Activated T-cell treated with anti-CD3 and anti-CD28 coated beads for 48 hours (primary cell): ENCODE results near the gene MREG.
A peak's percentile ranks its signal among the peaks of the same experiment; 100 is the strongest.

Experiments
- DNase-seq: peaks from one replicate; pipeline ENCODE4 v3.0.0-alpha.2; 2020; ENCODE audit warnings: low read depth

Gene MREG, protein sequence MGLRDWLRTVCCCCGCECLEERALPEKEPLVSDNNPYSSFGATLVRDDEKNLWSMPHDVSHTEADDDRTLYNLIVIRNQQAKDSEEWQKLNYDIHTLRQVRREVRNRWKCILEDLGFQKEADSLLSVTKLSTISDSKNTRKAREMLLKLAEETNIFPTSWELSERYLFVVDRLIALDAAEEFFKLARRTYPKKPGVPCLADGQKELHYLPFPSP

DNA sequence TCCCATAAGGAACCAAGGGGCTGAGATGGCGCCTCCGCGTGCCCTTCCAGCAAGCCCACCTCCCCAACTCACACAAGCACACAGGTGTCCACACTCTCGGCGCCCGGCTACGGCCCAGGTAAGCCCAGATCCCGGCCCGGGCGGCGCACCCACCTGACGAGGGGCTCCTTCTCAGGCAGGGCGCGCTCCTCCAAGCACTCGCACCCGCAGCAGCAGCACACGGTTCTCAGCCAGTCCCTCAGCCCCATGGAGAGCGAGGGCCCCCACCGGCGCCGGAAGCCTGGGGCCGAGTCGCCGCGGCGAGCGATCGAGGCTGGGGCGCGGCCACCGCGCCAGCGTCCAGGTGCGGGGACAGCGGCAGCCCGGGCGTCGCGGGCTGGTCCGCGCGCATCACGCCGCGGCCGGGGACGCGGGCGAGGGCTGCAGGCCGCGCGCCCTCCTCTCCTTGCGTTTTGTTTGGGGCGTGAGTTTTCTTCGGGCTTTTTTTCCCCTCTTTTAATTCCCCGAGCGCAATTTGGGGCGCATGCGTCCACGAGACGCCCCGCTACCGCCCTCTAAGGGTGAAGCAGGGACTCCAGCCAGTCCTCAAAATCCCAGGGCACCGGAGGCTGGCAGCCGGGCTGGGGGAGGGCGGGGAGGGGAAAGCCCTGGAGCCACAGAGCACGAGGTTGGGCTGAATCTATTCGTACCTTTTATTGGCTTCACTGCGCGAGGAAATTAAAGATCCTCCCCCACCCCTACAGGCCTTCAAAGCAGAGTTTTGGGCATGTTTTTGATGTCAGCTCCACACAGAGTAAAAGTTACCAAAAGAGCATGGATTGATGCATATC is at the start of gene MREG:
MREG (minus strand) TSS at position 472 of the 830 bp plus-strand sequence; CDS start at position 248, 224 bp downstream.
- peak; percentile 85 for DNase-seq

DNA sequence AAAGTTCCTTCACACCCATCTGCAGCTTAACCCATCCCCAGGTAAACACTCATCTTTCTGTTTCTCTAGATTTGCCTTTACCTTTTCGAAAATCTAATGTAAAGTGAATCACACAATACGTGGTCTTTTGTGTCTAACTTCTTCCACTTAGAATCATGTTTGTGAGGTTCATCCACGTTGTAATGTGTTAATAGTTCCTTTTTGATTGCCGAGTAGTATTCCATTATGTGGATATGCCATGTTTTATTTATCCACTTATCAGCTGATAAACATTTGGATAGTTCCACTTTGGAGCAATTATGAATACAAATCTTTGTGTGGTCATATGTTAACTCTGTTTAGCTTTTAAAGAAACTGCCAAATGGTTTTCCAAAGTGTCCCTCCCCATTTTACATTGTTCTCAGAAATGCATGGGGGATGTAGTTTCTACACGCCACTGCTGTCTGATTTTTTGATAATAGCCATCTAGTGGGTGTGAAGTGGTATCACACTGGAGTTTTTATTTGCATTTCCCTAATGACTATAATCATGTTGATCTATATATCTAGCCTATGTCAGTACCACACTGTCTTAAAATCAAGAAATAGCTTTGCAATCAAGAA is 46.0 kb upstream of the MREG start:
- no peak for DNase-seq

DNA sequence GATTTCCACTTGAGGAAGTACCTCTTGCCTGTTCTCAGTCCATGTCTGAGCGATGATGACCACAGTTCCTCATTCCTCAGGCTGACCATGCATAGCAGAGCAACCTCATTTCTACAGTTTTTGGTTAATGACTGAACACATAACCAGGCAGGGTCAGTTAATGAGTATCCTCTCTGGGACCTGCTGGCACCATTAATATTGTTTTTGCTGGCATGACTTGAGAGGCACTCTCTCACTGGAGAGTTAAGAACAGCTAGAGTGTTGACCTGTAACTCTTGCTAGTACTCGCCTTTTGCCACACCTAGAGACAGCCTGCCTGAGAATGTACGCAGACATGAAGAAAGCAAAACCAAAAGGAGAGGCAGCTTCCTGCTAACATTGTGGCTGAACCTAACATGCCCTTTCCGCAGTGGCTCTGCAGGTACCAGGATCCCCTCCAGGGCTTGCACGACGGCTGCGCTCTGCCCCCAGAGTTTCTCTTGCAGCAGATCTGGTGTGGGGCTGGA is 44.4 kb upstream of the MREG start:
- DNase-seq: peak; percentile 41

DNA sequence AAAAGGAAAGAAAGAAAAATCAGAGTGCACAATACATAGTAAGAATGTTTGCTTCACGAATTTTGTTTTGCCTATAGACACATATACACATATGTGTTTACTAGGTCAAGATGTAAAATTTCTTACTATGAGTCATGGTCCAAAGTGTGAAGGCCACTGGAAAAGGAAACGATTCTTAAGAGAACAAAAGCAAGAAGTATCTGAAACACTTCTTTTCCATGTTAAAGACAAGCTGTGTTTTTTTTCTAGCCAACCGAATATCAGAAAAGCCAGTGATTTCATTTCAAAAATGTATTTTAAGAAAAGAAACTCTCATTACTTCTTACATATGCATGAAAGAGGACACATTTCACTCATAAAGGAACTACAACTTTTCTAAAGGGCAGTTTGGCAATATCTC is 43.4 kb upstream of the MREG start:
- DNase-seq: no peak

DNA sequence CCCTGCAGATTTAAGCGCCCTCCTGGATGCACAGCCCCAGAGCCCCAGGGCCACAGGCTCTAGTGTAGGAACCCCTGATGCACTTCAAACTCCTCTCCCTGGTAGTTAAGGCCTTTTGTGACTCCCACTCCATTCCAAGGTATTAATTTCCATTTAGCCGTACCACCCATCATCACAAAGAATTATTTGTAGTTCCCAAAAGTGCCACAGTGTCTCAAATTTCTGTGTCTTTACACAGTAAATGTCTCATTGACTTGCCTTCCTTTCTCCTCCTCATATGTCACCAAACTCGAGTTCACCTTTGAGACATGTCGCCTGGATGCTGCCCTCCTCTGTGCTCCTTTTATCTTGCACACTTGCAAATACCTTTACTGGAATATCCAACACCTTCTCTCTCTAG is 42.3 kb upstream of the MREG start:
- DNase-seq: no peak

DNA sequence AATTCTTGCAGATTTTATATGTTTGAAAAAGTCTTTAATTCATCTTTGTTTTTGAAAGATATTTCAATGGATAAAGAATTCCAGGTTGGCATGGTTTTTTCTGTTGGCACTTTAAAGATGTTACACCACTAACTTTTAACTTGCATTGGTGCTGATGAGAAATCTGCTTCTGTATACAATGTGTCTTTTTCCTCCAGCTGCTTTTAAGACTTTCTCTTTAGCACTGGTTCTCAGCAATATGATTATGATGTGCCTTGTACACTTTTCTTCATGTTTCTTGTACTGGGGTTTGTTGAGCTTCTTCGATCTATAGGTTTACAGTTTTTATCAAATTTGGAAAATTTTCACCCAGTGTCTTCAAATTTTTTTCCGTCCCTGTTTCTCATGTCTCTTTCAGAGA is 39.1 kb upstream of the MREG start:
- DNase-seq: no peak

DNA sequence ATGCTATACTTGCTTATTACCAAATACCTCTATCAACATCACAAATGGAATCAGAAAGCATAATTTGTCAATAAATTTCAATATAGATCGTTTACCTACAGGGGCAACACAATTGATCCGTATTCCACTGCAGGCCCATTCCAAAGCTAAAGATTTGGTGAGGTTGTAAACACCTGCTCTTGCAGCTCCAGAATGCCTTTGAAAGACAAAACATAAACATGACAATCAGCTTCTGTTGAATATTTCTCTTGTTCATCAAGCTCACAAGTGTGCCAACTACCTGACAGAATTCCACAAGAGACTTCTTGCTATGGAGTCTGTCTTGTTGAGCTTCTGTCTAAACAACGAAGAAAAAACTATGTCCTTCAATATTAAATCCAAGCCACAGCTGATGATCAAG is 38.0 kb upstream of the MREG start:
- DNase-seq: no peak

DNA sequence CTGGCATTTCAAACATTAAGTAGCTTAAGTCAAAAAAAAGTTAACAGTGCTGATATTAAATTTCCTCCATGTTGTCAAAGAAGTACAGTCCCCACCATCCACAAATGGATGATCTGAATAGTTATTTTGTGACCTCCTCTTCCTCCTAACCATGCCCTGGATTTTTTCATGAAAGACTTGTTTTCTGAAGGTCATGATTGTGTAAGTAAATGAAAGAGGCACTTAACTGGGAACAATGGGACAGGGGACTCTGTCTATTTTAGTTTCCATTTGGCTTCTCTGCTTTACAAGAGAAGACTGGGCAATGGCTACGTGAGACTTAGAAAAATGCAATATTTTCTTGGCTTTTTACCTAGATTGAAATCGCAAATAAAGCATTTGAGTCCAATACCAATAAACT is 36.1 kb upstream of the MREG start:
- DNase-seq: no peak

DNA sequence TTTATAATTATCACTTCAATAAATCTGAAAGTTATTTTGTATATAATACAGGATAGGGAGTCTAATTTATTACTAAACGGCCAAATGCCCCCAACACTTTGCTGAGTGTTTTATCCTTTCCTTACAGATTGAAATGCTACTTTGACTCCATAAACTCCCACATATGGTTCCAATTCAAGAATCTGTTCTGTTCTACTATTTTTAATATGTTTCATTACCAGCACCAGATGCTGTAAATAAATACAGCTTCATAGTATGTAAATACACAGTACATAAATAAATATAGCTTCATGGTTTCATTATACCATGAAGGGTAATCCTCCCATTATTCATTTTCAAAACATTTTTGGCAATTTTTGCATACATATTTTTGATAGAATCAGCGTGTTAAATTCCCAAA is 34.0 kb upstream of the MREG start:
- DNase-seq: no peak

DNA sequence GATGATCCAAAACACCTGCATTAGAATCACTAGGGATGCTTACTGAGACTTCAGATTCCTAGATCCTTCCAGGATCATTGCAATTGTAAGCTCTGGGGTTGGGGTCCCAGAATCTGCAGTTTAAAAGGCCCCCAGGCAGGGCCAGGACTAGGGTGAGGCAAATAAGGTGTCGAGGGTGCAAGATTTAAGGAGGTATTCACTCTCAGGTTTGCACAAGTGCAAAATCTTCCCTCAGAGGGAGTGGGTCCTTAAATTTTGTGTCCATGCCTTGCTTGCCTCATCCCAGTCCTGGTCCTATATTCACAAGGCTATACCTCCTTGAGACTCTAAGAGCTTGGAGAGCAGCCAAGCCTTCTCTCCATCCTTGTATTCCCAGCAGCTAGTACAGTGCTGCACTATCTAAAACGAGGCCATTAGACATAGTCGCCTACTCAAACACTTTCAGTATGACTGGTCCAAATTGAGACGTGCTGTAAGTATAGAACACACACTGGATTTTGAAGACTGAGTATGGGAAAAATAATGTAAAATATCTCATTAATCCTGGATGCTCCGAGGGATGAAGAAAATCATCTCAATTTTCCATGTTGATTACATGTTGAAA is 31.6 kb upstream of the MREG start:
- DNase-seq: no peak

DNA sequence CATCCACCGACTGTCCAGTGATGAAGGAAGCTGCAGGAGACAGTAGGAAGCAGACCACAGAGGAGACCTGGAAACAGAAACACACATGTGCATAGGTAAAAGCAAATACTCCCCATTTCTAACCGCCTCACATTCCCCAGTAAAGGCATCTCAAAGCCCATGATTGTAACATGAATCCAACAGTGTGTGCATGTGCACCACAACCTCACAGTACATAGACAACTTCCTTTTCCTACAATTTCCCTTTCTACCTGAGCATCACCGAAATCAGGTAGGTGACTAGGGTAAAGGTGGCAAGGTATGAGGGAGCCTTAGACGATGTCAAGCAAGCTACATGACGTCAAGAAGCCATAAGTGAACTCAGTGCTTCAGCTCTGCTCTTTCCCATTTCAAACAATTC is 30.6 kb upstream of the MREG start:
- no peak for DNase-seq

DNA sequence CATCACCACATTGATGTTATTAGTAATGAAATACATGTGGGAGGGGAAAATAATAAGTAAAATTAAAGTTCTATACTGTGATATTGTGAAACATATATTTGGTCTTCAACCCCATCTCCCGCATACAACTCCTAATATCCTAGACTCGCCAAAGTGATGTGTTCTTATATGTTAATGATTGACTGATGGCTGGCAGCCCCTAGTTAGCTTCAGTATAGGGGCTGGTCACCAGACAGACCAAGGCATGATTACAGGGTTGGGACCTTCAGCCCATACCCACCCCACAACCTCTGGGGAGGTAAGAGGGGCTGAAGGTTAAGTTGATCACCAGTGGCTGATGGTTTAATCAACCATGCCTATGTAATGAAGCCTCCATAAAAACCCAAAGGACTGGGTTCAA is 28.1 kb upstream of the MREG start:
- no peak for DNase-seq

DNA sequence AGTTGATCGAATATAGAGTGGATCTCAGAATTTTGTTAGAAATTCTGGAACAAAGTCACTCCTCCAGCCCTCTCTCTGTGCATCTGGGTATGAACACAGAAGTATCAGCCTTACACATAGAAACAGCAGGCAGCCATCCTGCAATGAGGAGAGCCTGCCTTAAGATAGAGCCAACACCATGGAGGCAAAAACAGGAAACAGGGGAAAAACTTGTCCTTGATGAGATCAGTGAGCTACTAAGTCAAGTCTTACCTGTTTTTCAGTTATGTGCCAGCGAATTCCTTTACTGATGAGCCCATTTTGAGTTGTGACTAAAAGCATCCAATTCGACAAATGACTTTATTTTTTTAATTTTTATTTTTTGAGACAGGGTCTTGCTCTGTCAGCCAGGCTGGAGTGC is 26.6 kb upstream of the MREG start:
- no peak for DNase-seq

DNA sequence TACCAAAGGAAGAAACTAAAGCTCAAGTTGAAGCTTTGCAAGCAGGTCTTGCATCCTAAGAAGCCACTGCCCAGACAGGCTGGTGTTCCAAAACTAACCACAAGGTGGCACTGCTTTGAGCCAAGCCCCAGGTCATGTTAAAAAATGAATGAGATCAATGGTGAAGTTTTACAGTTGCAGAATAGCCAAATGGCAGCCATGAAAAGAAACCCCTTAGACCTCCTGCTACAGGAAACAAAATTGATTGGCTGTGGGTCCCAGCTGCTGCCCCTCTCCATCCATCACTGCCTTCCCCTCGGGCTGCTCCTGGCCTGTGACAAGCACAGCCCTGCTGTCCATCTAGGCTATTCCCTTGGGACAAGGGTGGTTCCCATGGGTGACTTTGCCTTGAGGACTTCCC is 20.7 kb upstream of the MREG start:
- DNase-seq: peak; percentile 72

DNA sequence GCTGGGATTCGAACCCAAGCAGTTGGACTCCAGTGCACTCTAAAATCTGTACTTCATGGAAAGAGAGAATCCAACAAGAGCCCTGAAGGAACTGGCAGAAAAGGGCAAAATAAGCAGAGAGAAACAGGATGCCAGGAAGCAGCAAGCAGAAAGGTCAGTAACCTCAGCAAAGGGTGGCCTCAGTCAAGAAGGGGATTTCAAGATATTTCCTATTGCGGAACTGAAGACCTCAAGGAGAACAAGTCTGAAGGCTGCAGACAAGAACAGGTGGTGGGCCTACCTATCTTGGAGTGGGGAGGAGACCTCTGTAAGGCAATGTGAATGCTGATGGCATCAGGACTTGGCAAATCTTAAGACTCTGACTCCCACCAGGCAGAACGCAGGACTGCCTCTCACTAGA is 20.1 kb upstream of the MREG start:
- no peak for DNase-seq

DNA sequence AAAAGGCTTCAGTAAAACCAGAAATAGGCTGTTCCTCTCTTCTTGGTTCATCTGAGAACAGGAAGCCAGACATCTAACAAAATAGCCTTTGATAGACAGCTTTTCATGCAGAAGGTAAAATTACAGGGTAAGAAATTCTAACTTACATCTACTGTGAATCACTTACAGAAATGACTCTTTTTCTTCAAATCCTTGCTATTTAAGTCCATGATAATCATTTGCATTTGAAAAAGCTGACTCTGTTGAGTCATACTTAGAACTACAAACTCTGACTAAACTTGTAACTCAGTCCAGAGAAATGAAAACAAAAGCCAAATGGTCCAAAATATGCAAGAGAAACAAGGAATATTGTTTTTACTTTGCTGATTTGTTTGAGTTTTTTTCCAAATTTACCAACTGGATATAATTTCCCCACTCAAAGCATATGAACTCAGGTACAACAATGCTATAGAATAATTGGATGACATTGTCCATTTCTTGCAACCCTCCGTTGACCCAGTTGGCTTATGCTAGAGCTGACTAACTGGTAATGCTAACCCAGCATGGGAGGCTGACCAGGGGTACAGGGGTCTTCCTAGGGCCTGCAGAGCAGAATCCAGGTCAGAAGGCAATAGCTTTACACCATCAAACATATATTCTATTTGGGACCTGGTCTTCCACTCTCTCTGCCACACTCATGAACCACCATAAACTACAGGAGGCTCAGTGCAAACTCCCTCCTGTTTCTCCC is 18.8 kb upstream of the MREG start:
- no peak for DNase-seq

DNA sequence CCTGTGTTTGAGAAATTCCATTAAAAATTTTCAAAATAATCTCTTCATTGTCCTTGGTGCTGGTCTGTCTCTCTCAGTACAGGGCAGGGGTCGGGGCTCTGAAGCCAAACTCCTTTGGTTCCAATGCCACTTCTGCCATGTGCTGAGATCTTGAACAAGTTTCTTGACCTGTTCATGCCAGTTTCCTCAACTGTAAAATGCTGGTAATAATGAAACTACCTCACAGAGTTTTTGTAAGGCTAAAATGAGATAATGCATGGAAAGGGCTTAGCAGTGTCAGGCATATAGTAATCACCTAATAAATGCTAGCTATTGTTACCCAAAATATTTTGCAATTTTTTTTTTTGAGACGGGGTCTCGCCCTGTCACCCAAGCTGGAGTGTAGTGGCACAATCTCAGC is 16.9 kb upstream of the MREG start:
- no peak for DNase-seq

DNA sequence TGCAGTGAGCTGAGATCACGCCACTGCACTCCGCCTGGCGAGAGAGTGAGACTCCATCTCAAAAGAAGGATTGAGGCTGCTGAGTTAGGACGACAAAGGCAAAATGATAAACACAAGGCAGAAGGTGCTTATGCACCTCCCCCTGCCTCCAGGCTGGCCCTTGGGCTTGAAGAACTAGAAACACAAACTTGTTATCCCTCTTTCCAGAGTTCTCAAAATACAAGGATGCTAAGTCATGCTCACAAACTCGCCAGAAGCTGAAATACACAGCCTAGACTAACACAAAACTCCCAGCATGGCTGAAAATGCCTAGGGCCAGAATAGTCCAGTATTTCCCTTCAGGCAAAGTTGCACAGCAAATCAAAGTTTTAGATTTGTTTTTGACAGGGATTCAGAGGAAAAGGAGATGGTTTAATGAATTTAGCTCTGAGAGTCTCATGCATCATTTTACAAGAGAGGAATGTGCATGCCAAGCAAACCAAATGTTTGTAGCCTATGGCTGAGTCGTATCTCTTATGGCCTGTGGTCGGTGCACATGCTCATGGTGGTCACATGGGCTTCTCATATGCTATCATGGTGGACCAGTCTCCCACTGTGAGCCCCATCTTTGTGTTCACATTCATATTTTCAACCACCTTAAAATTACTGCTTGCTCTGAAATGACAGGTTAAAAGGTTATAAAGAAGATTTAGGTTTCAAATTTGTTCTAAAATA is 16.2 kb upstream of the MREG start:
- no peak for DNase-seq

DNA sequence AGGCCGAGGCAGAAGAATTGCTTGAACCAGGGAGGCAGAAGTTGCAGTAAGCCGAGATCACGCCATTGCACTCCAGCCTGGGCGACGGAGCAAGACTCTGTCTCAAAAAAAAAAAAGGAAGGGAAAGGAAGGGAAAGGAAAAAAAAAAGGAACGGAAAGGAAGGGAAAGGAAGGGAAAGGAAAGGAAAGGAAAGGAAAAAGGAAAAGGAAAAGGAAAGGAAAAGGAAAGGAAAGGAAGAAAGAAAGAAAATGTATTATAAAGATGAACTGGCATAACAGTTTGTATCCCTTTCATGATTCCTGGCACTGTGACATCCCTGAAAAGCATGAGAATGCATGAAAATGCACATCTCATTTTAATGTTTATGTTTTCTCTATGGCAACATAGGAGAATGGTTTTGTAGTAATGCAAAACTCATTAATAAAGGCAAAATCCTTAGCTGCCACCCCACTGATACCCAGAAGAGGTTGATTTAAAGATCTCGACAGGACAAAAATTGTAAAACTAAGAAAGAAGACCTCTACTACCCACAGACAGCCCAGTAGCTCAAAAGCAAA is 11.5 kb upstream of the MREG start:
- no peak for DNase-seq

DNA sequence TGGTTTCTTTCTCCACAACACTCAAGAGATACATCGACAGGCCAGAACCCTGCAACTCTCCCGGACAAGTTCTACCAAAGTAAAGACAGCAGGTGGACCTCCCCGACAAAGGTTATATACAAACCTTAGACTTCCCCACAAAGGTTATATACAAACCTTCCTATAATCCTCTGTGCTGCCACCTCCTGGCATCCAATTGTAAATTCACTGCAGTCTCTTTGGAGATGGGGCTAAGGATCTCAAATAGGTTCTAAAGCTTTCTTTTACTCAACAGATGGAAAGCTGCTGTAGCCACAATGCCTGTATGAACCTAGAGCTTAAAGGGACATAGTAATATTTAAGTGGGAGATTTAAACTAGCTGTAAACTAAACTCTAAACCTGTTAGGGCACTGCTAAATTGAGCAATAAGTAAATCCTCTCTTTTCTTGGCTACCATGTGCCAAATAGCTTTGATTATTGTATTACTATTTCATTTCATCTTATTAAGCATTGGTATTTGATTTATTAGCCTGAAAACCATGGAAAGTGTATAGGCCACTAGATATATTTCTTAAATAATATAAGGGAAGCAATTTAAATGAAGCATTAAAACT is 9.8 kb upstream of the MREG start:
- DNase-seq: peak; percentile 25
